GM12878 (cell line): ENCODE data around the gene OSBPL5. TPM values are rescaled to one million over a fixed set of nuclear protein-coding genes. Genes with fewer than 3 reads are reported as not detected.

Experiments used
- ATAC-seq: fragments of 200-7000 bp; cut with Tn5 transposase; 3 replicates; pipeline ENCODE4 v1.9.1; 2020; ENCODE audit warnings: mild to moderate bottlenecking, moderate library complexity
- BruUV-seq: library from RNA; stranded (reverse); fragments of 400-500 nt; replicated peaks from 2 replicates; lab custom pipeline; 2021; lab: Mats Ljungman, UMichigan
- CTCF ChIA-PET: fragments of 300-600 bp; sonication (Branson Sonifier 250); formaldehyde crosslinking; extraction: SDS; loops from one replicate; lab custom pipeline; 2021; ENCODE audit warnings: inconsistent platforms; lab: Yijun Ruan, JAX
- POLR2A ChIA-PET: fragments of 350-600 bp; formaldehyde crosslinking; extraction: SDS; loops from one replicate; lab custom pipeline; 2021; ENCODE audit warnings: inconsistent platforms; lab: Charles Lee
- RAD21 ChIA-PET: fragments of 300-600 bp; sonication (Branson Sonifier 250); formaldehyde crosslinking; loops from one replicate; lab custom pipeline; 2023; ENCODE audit warnings: antibody characterized with exemption; ENCODE audit not compliant: unreplicated experiment; lab: Charles Lee
- SMC1A ChIA-PET: fragments of 300-600 bp; sonication (Branson Sonifier 250); formaldehyde crosslinking; loops from one replicate; lab custom pipeline; 2023; ENCODE audit not compliant: unreplicated experiment, uncharacterized antibody; lab: Charles Lee
- DNase-seq: peaks from one replicate; pipeline ENCODE4 v3.0.0-alpha.2; 2011; ENCODE audit warnings: low read depth, low spot score
- FAIRE-seq: peaks from 3 replicates; lab custom pipeline; 2011; peaks lifted over from hg19 to GRCh38; lab: Jason Lieb, UNC
- H2AFZ ChIP-seq: 2 replicates; pipeline ENCODE4 v1.6.0; 2011; ENCODE audit warnings: low read depth, low read length, control low read depth; ENCODE audit not compliant: control insufficient read depth
- H3K27ac ChIP-seq: 2 replicates; pipeline ENCODE4 v1.5.1; 2011; ENCODE audit warnings: control low read depth; ENCODE audit not compliant: control insufficient read depth, insufficient read depth
- H3K27me3 ChIP-seq, 2 experiments: replicated peaks in 1 of 2; 2 replicates each; pipeline versions ENCODE4 v1.6.0 to v1.6.1; 2011; ENCODE audit warnings: low read length in 1 of 2; ENCODE audit not compliant: control insufficient read depth in 2 of 2, insufficient read depth in 2 of 2
- H3K36me3 ChIP-seq, 2 experiments: 2 replicates each; pipeline ENCODE4 v1.5.1; 2011; ENCODE audit warnings: low read length in 1 of 2; ENCODE audit not compliant: control insufficient read depth in 2 of 2, insufficient read depth in 2 of 2
- H3K4me1 ChIP-seq: 2 replicates; pipeline ENCODE4 v1.6.1; 2011; ENCODE audit warnings: mild to moderate bottlenecking, low read length, moderate library complexity, mixed read lengths; ENCODE audit not compliant: control insufficient read depth, insufficient read depth
- H3K4me2 ChIP-seq: 2 replicates; pipeline ENCODE4 v1.6.0; 2011; ENCODE audit warnings: control low read depth; ENCODE audit not compliant: control insufficient read depth, insufficient read depth
- H3K4me3 ChIP-seq: fragments of 200-600 bp; sonication (generic); 2 replicates; pipeline ENCODE4 v1.5.1; 2016
- H3K79me2 ChIP-seq: 2 replicates; pipeline ENCODE4 v1.6.0; 2011; ENCODE audit warnings: low read length; ENCODE audit not compliant: control insufficient read depth, insufficient read depth
- H3K9ac ChIP-seq: 2 replicates; pipeline ENCODE4 v1.8.0; 2011; ENCODE audit warnings: low read length, control low read depth, mixed read lengths; ENCODE audit not compliant: control insufficient read depth, insufficient read depth
- H3K9me3 ChIP-seq: replicated peaks from 3 replicates; pipeline ENCODE4 v1.5.1; 2011; ENCODE audit warnings: mild to moderate bottlenecking, low read length; ENCODE audit not compliant: control insufficient read depth, insufficient read depth
- H4K20me1 ChIP-seq: 2 replicates; pipeline ENCODE4 v1.6.0; 2011; ENCODE audit not compliant: control insufficient read depth, insufficient read depth
- E4F1 ChIP-seq: fragments of 450-650 bp; IDR thresholded peaks from 2 replicates; pipeline ENCODE4 v1.6.1; 2018; ENCODE audit warnings: borderline replicate concordance, mild to moderate bottlenecking; ENCODE audit not compliant: partially characterized antibody
- IKZF2 ChIP-seq, 2 experiments: fragments of 450-650 bp; IDR thresholded peaks; 2 replicates each; pipeline ENCODE4 v1.6.1; 2017; ENCODE audit warnings: mild to moderate bottlenecking in 2 of 2, moderate library complexity in 2 of 2
- IRF4 ChIP-seq: IDR thresholded peaks from 2 replicates; pipeline ENCODE4 v1.6.1; 2011; ENCODE audit warnings: low read depth, low read length
- IRF5 ChIP-seq: fragments of 450-650 bp; IDR thresholded peaks from 2 replicates; pipeline ENCODE4 v1.6.1; 2017; ENCODE audit warnings: borderline replicate concordance
- NFIC ChIP-seq: IDR thresholded peaks from 2 replicates; pipeline ENCODE4 v1.6.1; 2012; ENCODE audit warnings: low read depth, mild to moderate bottlenecking, inconsistent platforms, low read length, moderate library complexity
- PRDM15 ChIP-seq: fragments of 450-650 bp; formaldehyde crosslinking; IDR thresholded peaks from 2 replicates; pipeline ENCODE4 v1.4.0; 2020; ENCODE audit warnings: mild to moderate bottlenecking, moderate library complexity
- RELB ChIP-seq: fragments of 450-650 bp; IDR thresholded peaks from 2 replicates; pipeline ENCODE4 v1.6.1; 2017; ENCODE audit warnings: low read depth, mild to moderate bottlenecking, moderate library complexity
- SIN3A ChIP-seq: IDR thresholded peaks from 2 replicates; pipeline ENCODE4 v1.6.1; 2012; ENCODE audit warnings: low read depth, low read length, improper control_type of control experiment
- SMARCA5 ChIP-seq: fragments of 450-650 bp; IDR thresholded peaks from 2 replicates; pipeline ENCODE4 v1.6.1; 2017; ENCODE audit warnings: mild to moderate bottlenecking
- SREBF2 ChIP-seq: IDR thresholded peaks from 2 replicates; pipeline ENCODE4 v1.6.1; 2012; ENCODE audit warnings: mild to moderate bottlenecking, low read length
- YBX1 ChIP-seq: fragments of 450-650 bp; IDR thresholded peaks from 2 replicates; pipeline ENCODE4 v1.6.1; 2016; ENCODE audit warnings: antibody characterized with exemption
- WGBS: methylation state at CpG from one replicate; pipeline ENCODE4 v1.1.6; 2016; ENCODE audit warnings: low lambda C conversion rate; ENCODE audit not compliant: insufficient replicate concordance, insufficient coverage; ENCODE audit errors: missing lambda C conversion rate; 5-methylcytosine and 5-hydroxymethylcytosine counted together
- in situ Hi-C: fragments of 300-500 bp; cut with MboI; formaldehyde crosslinking; loops from 9 replicates; pipeline ENCODE4 v1.14.3; 2018; ENCODE audit warnings: mixed read lengths
- intact Hi-C: fragments of 100-400 bp; cut with micrococcal nuclease; formaldehyde crosslinking; loops from one replicate; pipeline ENCODE4 v1.14.2; 2022; ENCODE audit not compliant: unreplicated experiment
- polyA plus RNA-seq, 11 experiments: library from polyadenylated mRNA; depleted of rRNA in 4 of 11; unstranded in 6 of 11; stranded (reverse) in 5 of 11; fragments of >200 nt; fragmentation: Nextera tagmentation in 4 of 11; fragmentation: Illumina TruSeq in 1 of 11; extraction: Ambion mirVana in 4 of 11; extraction: Trizol in 1 of 11; gene quantifications; 1 replicate in 1 of 11; 2 replicates in 10 of 11; pipeline versions ENCODE4 v1.2.1 to v1.2.3, GENCODE V29; 2011 to 2016; ENCODE audit warnings: inconsistent platforms in 2 of 11, missing spikeins in 2 of 11, low read depth in 1 of 11
- total RNA-seq, 4 experiments: library from RNA; depleted of rRNA in 3 of 4; stranded (reverse); fragments of >200 nt in 3 of 4; fragmentation: Illumina TruSeq in 1 of 4; extraction: Trizol in 1 of 4; gene quantifications; 2 replicates each; pipeline versions ENCODE4 v1.2.1 to v1.2.3, GENCODE V29; 2013 to 2021

The OSBPL5 gene
- total and polyA plus RNA-seq, 10 of the 15 experiments (the other 5 are each of a cell fraction or from before 2014, with no cell fraction given): not detected

GRCh38 chr11:3140291-3140603 is 24.9 kb downstream of the OSBPL5 start:
- WGBS: 26% methylated on average over 4 of the region's 4 CpGs
- POLR2A ChIA-PET: no interaction called here

More at GRCh38 chr11:3140291-3140603, 24.9 kb downstream of the OSBPL5 start:
- TF ChIP-seq E4F1 (no peak), NFIC (no peak), SREBF2 (no peak), YBX1 (no peak), IRF4 (no peak), IRF5 (no peak), RELB (no peak), SIN3A (no peak), IKZF2 (IDR thresholded peaks at IDR 0.05) (no peak), PRDM15 (CRISPR knock-in tag) (no peak), SMARCA5 (no peak)
- BruUV-seq: no TSS peak
- H3K4me2 ChIP-seq: no peak overlapping the region
- no peaks in the 10 kb centered on the region for H4K20me1 ChIP-seq
- no peak overlapping the region for H2AFZ ChIP-seq
- no peaks in the 10 kb centered on the region for H3K27me3 ChIP-seq
- DNase-seq (no peak), FAIRE-seq (no peak), ATAC-seq (no peak)
- H3K4me1 ChIP-seq: no peaks in the 10 kb centered on the region
- in situ Hi-C loops: no loop called here
- no peak overlapping the region for H3K4me3 ChIP-seq
- no peaks in the 10 kb centered on the region for H3K79me2 ChIP-seq
- intact Hi-C loops: no loop called here
- H3K27ac ChIP-seq: no peak overlapping the region
- H3K9ac ChIP-seq: no peak overlapping the region
- no peaks in the 10 kb centered on the region for H3K36me3 ChIP-seq
- no peaks in the 10 kb centered on the region for H3K9me3 ChIP-seq
- ChIA-PET SMC1A (no interaction called here), RAD21 (no interaction called here), CTCF (no interaction called here)
